ENCODE results near the gene NDUFA6. TPM values are rescaled to one million over a fixed set of nuclear protein-coding genes. Genes with fewer than 3 reads are reported as not detected.

The NDUFA6 gene
- total RNA-seq, 1 donor from 2014 or later = 46.2 TPM

GRCh38 chr22:42077486-42078125, 13.0 kb downstream of the NDUFA6 start:
- H3K27ac ChIP-seq = no peak overlapping the region
- DNase-seq = no peak
- H3K4me1 ChIP-seq = peaks cover 39% of the 10 kb centered on the region
- H3K36me3 ChIP-seq = peaks cover 6% of the 10 kb centered on the region
- no peak overlapping the region for H3K4me3 ChIP-seq
- TF ChIP-seq CTCF (IDR thresholded peaks at IDR 0.05) = no peak
- H3K27me3 ChIP-seq = no peaks in the 10 kb centered on the region
- intact Hi-C loops (cut with DNase I) = no loop called here
- ATAC-seq = no peak
- no peaks in the 10 kb centered on the region for H3K9me3 ChIP-seq

DNA sequence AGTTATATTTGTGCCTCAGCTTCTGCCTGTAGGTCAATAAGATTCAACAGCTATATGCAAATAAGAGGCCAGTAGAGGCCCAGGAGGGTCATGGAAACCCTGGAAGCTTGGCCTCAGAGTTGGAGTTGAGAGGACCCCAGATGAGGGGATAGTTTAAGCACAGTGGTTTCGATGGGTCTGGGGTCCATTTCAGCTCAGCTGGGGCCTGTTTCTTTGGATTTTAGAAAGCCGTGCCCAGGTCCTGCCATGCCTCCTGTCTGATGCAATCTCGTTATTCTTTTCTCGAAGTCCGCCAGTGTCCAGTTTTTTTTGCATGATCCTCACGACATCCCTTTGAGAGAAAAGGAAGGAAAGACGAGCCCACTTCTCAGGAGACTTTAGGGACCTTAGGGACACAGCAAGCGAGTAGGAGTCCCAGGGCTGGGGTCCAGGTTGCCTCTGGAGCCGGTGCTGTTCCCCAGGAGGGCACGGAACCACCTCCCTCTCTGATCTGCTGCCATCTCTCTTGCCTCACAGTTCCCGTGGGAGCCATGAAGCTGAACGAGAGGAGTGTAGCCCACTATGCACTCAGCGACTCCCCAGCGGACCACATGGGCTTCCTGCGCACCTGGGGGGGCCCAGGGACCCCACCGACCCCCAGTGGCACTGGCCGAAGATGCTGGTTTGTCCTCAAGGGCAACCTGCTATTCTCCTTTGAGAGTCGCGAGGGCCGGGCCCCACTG, 13.6 kb downstream of the NDUFA6 start:
- ATAC-seq (no peak), DNase-seq (no peak)
- Histone ChIP-seq H3K27ac (no peak overlapping the region), H3K9me3 (no peaks in the 10 kb centered on the region), H3K4me1 (peaks cover 39% of the 10 kb centered on the region), H3K4me3 (no peak overlapping the region), H3K27me3 (no peaks in the 10 kb centered on the region), H3K36me3 (no peaks in the 10 kb centered on the region)
- intact Hi-C loops (cut with DNase I) = no loop called here
- TF ChIP-seq CTCF (IDR thresholded peaks at IDR 0.05) = no peak

GRCh38 chr22:42074846-42075676, 15.5 kb downstream of the NDUFA6 start:
- intact Hi-C loops (cut with DNase I) = no loop called here
- Histone ChIP-seq H3K4me3 (peak overlapping the region; percentile 65), H3K27ac (peak overlapping the region; percentile 90), H3K27me3 (no peaks in the 10 kb centered on the region), H3K9me3 (no peaks in the 10 kb centered on the region), H3K36me3 (no peaks in the 10 kb centered on the region), H3K4me1 (peaks cover 41% of the 10 kb centered on the region)
- DNase-seq (no peak), ATAC-seq (no peak)
- TF ChIP-seq CTCF (IDR thresholded peaks at IDR 0.05) = no peak

GRCh38 chr22:42074132-42074811, 16.3 kb downstream of the NDUFA6 start, which contains the start of gene PHETA2:
Gene PHETA2, plus strand, starts transcription at chr22:42074248. Its CDS starts 3,046 bp downstream, at chr22:42077294.
- Histone ChIP-seq H3K9me3 (no peaks in the 10 kb centered on the region), H3K27ac (peak within 1 kb of the TSS; percentile 90), H3K4me3 (peak within 1 kb of the TSS; percentile 65), H3K27me3 (no peaks in the 10 kb centered on the region), H3K4me1 (peaks cover 49% of the 10 kb centered on the region), H3K36me3 (no peaks in the 10 kb centered on the region)
- DNase-seq (peak; percentile 85), ATAC-seq (peak; percentile 8)
- TF ChIP-seq CTCF (IDR thresholded peaks at IDR 0.05) = peak; percentile 53
- intact Hi-C loops (cut with DNase I) = no loop called here

GRCh38 chr22:42073621-42074041, 16.9 kb downstream of the NDUFA6 start:
- Histone ChIP-seq H3K27ac (peak overlapping the region; percentile 90), H3K4me3 (peak overlapping the region; percentile 65), H3K27me3 (no peaks in the 10 kb centered on the region), H3K9me3 (no peaks in the 10 kb centered on the region), H3K4me1 (peaks cover 43% of the 10 kb centered on the region), H3K36me3 (no peaks in the 10 kb centered on the region)
- no peak for DNase-seq
- intact Hi-C loops (cut with DNase I) = no loop called here
- no peak for ATAC-seq
- no peak for TF ChIP-seq CTCF (IDR thresholded peaks at IDR 0.05)
